HepG2 (cell line): ENCODE data around the gene WWP2. TPM values are rescaled to one million over a fixed set of nuclear protein-coding genes. Genes with fewer than 3 reads are reported as not detected.

Experiments
- BHLHE40 ChIP-seq: IDR thresholded peaks from 2 replicates; pipeline ENCODE4 v1.6.1; 2011; ENCODE audit warnings: low read length, improper control_type of control experiment
- SAFB2 ChIP-seq: sonication (generic); formaldehyde crosslinking; IDR thresholded peaks from 2 replicates; pipeline ENCODE4 v1.5.1; 2020; ENCODE audit warnings: missing genetic modification reagents, low read depth, mild to moderate bottlenecking, borderline replicate concordance
- ZNF530 ChIP-seq: sonication (generic); formaldehyde crosslinking; IDR thresholded peaks from 2 replicates; pipeline ENCODE4 v1.5.0; 2020; ENCODE audit warnings: low read depth, mild to moderate bottlenecking, missing genetic modification reagents
- ZNF687 ChIP-seq: sonication (generic); formaldehyde crosslinking; IDR thresholded peaks from 2 replicates; pipeline ENCODE4 v1.5.1; 2020; ENCODE audit warnings: mild to moderate bottlenecking, missing genetic modification reagents, moderate library complexity
- polyA plus RNA-seq, 8 experiments: library from polyadenylated mRNA; depleted of rRNA in 3 of 8; stranded (reverse) in 7 of 8; unstranded in 1 of 8; fragments of >200 nt; fragmentation: Illumina TruSeq in 4 of 8; extraction: Trizol in 4 of 8; gene quantifications; 2 replicates each; pipeline versions ENCODE4 v1.2.1 to v1.2.3, GENCODE V29; 2011 to 2016; ENCODE audit warnings: low read depth in 4 of 8, missing spikeins in 1 of 8, mixed read lengths in 1 of 8; ENCODE audit not compliant: insufficient read depth in 1 of 8
- total RNA-seq, 5 experiments: library from RNA; depleted of rRNA; stranded (reverse); fragments of >200 nt; fragmentation: Illumina TruSeq; extraction: Trizol; gene quantifications; 2 replicates each; pipeline ENCODE4 v1.2.3, GENCODE V29; 2016; ENCODE audit warnings: low read depth in 1 of 5
- TF ChIP-seq, protein P1 (sequence below): sonication (generic); formaldehyde crosslinking; IDR thresholded peaks from 2 replicates; pipeline ENCODE4 v1.4.0; 2020; ENCODE audit warnings: missing genetic modification reagents

WWP2 gene
- total and polyA plus RNA-seq, 2 of the 13 experiments (the other 11 are each of a cell fraction or from before 2014, with no cell fraction given): 11.4 to 28.2 TPM

DNA sequence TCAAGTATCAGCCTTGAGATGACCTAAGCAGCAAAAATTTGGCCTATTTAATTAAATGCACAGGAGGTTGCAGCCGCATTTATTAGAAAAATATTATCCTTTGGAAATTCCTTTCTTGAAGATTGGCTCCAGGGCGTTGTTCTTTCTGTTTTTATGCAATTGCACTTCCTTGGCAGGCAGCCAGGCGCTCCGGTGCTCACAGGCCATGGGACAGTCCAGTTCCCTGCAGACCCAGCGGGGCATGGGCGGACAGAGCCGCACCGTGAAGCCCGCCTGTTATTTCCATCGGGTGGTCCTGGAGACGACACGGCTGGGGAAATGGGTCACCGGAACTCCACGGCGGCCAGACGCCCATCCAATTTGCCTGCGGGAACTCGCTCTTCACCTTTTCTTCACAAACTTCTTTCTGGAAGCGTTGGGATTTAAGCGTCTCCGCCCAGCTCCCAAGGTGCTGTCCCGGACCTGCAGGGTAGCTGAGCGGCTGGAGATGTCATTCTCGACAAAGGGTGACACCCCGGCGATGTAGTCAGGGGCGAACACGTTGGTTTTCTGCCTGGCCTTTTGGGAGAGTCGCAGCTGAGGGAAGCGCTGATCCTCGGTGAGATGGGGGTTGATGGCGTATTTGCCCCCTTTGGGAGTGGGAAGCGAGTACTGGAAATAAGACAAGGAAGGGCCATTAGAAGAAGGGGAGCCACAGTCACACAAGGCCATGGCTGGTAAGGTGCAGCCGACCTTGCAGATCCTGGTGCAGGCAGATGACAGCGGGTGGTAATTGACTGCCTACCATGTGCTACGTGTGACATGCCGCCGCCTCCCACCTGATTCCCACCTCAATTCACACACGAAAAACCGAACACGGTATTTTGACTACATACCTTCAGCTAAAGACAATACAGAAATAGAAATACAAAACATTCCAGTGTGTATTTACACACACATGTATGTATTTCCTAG is 19.9 kb upstream of the WWP2 start (continued):
- TF ChIP-seq ZNF687 (CRISPR knock-in tag) (peak; percentile 37), SAFB2 (no peak), BHLHE40 (no peak), ZNF530 (CRISPR knock-in tag) (no peak)
- TF ChIP-seq, protein P1, sequence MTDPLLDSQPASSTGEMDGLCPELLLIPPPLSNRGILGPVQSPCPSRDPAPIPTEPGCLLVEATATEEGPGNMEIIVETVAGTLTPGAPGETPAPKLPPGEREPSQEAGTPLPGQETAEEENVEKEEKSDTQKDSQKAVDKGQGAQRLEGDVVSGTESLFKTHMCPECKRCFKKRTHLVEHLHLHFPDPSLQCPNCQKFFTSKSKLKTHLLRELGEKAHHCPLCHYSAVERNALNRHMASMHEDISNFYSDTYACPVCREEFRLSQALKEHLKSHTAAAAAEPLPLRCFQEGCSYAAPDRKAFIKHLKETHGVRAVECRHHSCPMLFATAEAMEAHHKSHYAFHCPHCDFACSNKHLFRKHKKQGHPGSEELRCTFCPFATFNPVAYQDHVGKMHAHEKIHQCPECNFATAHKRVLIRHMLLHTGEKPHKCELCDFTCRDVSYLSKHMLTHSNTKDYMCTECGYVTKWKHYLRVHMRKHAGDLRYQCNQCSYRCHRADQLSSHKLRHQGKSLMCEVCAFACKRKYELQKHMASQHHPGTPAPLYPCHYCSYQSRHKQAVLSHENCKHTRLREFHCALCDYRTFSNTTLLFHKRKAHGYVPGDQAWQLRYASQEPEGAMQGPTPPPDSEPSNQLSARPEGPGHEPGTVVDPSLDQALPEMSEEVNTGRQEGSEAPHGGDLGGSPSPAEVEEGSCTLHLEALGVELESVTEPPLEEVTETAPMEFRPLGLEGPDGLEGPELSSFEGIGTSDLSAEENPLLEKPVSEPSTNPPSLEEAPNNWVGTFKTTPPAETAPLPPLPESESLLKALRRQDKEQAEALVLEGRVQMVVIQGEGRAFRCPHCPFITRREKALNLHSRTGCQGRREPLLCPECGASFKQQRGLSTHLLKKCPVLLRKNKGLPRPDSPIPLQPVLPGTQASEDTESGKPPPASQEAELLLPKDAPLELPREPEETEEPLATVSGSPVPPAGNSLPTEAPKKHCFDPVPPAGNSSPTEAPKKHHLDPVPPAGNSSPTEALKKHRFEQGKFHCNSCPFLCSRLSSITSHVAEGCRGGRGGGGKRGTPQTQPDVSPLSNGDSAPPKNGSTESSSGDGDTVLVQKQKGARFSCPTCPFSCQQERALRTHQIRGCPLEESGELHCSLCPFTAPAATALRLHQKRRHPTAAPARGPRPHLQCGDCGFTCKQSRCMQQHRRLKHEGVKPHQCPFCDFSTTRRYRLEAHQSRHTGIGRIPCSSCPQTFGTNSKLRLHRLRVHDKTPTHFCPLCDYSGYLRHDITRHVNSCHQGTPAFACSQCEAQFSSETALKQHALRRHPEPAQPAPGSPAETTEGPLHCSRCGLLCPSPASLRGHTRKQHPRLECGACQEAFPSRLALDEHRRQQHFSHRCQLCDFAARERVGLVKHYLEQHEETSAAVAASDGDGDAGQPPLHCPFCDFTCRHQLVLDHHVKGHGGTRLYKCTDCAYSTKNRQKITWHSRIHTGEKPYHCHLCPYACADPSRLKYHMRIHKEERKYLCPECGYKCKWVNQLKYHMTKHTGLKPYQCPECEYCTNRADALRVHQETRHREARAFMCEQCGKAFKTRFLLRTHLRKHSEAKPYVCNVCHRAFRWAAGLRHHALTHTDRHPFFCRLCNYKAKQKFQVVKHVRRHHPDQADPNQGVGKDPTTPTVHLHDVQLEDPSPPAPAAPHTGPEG (CRISPR knock-in tag): no peak
